ENCODE measurements around the gene DTD2.
A peak's percentile ranks its signal among the peaks of the same experiment; 100 is the strongest.
"Not testable (repeated sequence)": the region's sequence is repeated elsewhere in the genome, so short reads cannot be mapped to it uniquely, and the experiment has no call there.

Gene DTD2

DNA sequence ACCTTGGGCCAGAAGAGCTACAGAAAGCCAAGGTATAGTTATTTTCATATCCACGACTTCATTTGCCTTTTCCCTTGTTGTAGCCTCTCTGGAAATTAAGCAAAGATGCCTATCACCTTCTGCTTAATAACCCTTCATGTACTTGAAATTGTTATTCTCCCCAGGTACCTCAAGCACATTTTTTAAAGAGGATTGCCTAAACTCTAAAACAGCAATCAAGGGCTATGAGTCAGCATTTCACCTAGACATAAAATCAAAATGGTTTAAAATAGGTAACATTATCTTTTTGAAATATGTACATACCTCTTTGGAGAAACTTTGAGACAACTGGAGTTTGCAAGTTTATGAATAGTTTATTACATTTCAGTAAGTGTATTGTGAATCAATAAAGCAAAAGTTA, 11.6 kb downstream of the DTD2 start:
- no peak overlapping the region for H3K4me3 ChIP-seq
- H3K27ac ChIP-seq, result no peak overlapping the region

DNA sequence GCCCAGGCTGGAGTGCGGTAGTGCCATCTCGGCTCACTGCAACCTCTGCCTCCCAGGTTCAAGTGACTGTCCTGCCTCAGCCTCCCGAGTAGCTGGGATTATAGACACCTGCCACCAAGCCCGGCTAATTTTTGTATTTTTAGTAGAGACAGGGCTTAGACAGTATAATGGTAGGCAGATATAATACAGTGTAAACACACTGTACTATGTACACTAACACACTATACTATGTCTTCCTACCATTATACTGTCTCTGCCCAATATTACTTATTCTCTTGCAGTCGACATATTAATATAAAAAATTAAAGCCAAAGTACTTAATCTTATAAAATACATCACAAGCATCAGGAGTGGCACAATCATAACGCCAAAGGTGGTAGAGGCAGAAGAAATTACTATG, 15.0 kb downstream of the DTD2 start:
- Histone ChIP-seq H3K4me3 (no peak overlapping the region), H3K27ac (no peak overlapping the region)

DNA sequence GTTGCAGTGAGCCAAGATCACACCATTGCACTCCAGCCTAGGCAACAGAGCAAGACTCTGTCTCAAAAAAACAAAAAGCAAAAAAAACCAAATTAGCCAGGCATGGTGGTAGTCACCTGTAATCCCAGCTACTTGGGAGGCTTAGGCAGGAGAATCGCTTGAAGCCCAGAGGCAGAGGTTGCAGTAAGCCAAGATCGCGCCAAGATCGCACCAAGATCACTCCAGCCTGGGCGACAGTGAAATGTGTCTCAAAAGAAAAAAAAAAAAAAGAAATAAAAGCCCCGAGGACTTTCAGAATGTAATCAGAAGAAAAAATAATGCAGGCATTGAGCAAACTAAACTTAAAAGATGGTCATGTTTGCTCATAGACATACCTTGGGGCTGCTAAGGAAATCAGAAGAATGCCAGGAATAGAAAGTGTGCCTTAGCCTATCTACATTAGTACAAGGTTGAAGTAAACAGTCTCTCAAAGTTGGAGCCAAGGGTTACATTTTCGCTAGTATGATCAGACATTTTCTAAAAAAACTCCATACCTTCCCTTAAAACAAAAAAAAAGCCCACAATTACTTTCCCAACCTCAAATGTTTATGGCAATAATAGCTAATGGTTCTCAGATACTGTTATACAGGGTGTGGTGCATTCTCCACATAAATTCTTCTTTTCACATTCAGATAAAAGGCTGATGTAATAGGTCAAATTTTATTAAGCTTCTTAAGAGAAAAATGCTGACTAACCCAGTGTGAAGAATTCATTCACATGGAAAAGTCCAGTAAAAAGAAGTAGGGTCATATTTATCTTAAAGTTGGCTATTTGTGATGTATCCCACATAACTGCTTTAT, 15.8 kb downstream of the DTD2 start:
- H3K27ac ChIP-seq, result peak overlapping the region in 3 of 21 experiments; percentile 10 to 47 (median 14)
- no peak overlapping the region for H3K4me3 ChIP-seq

DNA sequence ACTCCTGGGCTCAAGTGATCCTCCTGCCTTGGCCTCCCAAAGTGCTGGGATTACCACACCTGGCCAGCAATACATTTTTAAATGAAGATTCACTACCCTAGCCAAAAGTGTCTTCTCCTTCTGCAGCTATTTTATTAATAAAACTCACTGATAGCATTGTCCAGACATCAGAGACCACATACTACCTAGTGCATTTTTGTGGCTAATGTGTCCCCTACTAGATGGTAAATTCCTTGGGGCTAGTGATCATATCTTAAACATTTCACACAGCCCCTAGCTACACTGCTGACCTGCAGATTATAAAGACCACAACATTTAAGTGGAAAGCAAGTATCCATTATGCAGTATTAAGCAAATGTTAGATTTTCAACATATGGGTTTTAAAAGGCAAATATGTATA, 17.0 kb downstream of the DTD2 start:
- no peak overlapping the region for H3K27ac ChIP-seq
- H3K4me3 ChIP-seq, result no peak overlapping the region

DNA sequence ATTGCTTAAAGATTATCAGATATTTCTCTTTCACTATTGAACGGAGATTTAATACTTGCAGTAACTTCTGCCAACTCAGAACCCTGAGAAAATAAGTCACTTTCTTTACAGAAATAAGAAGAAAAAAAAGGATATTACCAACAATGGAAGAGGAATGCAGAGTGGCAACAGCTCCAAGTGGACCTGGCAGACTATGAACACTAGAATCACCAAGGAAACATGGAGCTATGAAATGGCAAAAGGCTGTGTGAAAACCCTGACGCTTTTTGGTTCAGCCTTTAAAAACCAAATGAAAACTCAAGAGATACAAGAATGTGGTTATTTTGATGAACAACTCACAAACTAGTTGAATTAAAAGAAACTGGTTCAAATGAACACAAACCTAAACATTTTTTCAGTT, 17.7 kb downstream of the DTD2 start:
- H3K27ac ChIP-seq, result no peak overlapping the region
- H3K4me3 ChIP-seq, result no peak overlapping the region

DNA sequence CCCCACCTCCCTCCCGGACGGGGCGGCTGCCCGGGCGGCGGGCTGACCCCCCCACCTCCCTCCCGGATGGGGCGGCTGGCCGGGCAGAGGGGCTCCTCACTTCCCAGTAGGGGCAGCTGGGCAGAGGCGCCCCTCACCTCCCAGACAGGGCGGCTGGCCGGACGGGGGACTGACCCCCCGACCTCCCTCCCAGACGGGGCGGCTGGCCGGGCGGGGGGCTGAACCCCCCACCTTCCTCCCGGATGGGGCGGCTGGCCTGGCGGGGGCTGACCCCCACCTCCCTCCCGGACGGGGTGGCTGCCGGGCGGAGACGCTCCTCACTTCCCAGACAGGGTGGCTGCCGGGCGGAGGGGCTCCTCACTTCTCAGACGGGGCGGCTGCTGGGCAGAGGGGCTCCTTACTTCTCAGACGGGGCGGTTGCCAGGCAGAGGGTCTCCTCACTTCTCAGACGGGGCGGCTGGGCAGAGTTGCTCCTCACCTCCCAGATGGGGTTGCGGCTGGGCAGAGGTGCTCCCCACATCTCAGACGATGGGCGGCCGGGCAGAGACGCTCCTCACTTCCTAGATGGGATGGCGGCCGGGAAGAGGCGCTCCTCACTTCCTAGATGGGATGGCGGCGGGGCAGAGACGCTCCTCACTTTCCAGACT, 20.1 kb downstream of the DTD2 start:
- H3K27ac ChIP-seq, H3K4me3 ChIP-seq: not testable (repeated sequence)

DNA sequence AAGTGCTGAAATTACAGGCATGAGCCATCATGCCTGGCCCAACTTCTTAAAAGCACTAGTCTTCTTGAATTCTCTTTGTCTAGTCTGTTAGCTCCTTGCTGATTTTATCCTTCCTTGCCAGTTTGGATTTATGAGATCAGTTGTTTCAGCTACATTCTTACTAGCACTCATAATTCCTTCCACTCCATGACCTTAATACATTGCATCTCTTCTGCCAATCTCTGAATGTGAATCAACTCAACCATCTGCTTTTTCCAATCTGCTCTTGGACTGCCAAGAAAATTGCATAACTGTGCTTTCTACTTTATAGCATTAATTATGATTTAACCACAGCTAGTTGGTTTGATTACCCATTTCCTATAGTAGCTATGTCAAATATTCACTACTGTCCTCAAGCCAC, 22.0 kb downstream of the DTD2 start:
- Histone ChIP-seq H3K4me3 (no peak overlapping the region), H3K27ac (peak overlapping the region in 3 of 21 experiments; percentile 29 to 65 (median 41))

DNA sequence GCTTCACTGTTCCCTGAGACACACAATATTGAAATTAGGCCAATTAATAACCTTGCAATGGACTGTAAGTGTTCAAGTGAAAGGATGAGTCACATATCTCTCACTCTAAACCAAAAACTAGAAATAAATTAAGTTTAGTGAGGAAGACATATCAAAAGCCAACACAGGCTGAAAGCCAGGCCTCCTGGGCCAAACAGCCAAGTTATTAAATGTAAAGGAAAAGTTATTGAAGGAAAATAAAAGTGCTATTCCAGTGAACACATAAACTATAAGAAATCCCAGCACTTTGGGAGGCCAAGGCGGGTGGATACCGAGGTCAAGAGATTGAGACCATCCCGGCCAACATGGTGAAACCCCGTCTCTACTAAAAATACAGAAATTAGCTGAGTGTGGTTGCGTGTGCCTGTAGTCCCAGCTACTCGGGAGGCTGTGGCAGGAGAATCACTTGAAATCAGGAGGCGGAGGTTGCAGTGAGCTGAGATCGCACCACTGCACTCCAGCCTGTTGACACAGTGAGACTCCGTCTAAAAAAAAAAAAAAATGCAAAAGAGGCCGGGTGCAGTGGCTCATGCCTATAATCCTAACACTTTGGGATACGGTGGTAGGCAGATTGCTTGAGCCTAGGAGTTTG, 26.6 kb downstream of the DTD2 start:
- Histone ChIP-seq H3K4me3 (no peak overlapping the region), H3K27ac (no peak overlapping the region)

DNA sequence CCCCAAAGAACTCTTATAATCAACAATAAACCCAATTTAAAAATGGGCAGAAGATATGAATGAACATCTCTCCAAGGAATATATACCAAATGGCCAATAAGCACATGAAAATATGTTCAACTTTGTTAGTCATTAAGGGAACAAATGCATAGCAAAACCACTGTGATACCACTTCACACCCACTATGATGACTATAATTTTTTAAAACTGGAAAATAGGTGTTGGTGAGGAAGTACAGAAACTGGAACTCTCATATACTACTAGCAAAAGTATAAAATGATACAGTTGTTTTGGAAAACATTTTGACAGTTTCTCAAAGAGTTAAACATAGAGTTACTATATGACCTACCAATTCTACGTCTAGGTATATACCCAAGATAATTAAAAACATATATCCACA, 27.5 kb downstream of the DTD2 start:
- H3K4me3 ChIP-seq, result no peak overlapping the region
- H3K27ac ChIP-seq, result no peak overlapping the region

DNA sequence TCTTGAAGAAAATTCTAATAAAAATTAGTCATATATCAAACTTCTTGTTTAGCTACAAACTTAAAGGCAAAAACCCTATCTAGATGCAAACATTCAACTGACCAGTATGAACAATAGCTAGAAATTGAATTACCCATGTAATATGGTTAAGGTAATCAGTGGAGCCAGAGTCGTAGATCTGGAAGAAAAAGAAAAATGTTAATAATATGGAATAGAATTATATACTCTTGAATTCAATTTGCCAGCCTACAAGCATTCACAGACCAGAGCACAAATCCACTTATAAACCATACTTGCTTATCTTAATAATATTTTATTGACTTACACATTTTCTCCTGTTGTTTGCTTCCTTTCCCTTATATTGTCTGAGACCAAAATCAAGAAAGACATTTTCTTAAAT, 29.3 kb downstream of the DTD2 start:
- no peak overlapping the region for H3K27ac ChIP-seq
- H3K4me3 ChIP-seq, result no peak overlapping the region

DNA sequence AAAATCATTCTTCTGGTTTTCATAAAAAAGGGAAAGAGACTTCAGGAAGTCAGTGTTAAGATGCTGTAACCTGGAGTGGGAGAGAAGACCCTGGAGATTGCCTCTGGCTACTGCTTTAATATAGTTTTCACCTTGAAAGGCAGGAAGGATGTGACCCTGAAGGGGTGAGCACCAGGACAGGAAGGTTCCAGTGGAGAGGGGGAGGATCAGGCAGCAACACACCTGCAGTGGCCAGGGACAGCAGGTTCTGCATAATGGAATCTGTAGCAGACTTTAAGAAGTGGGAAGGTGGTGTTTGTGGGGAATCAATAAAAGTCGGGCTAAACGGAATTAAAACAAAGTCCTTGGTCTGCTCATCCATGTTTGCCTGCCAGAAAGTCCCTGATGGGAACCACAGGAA, 30.6 kb downstream of the DTD2 start:
- Histone ChIP-seq H3K27ac (no peak overlapping the region), H3K4me3 (no peak overlapping the region)

DNA sequence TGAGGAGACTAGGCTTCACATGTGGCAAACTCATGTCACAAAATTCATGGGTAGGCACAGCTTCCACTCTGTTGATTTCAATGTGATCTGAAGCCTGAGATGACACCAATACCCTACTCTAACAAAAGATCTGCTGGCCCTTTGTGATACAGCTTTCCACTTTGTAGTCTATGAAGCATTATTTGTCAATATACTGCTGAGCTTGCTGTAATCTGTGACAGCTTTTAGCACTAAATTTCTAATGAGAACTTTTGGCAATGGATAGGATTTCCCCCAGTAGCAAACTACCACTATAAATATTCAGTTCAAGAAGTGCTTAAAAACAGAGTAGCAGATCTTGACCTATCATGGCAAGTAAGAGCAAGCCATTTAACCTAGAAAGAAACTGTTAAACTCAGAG, 31.4 kb downstream of the DTD2 start:
- Histone ChIP-seq H3K4me3 (no peak overlapping the region), H3K27ac (no peak overlapping the region)

DNA sequence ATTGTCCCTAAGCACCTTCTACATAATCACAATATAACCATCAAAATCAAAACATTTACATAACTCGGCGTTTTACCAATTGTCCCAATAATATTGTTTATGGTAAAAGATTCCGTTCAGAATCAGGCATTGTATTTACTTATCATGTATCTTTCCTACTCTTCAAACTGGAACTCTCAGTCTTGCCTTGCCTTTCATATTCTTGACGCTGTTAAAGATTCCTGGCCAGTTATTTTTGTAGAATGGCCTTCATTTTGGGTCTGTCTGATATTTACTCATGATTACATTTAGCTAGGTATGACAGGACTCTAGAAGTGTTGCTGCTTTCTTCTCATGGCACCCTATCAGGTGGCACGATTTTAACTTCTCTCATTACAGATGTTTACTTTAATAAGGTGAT, 36.1 kb downstream of the DTD2 start:
- peak overlapping the region in 9 of 21 experiments; percentile 79 to 90 (median 83) for H3K27ac ChIP-seq
- H3K4me3 ChIP-seq, result peak overlapping the region in 2 of 7 experiments; percentile 79 to 93

DNA sequence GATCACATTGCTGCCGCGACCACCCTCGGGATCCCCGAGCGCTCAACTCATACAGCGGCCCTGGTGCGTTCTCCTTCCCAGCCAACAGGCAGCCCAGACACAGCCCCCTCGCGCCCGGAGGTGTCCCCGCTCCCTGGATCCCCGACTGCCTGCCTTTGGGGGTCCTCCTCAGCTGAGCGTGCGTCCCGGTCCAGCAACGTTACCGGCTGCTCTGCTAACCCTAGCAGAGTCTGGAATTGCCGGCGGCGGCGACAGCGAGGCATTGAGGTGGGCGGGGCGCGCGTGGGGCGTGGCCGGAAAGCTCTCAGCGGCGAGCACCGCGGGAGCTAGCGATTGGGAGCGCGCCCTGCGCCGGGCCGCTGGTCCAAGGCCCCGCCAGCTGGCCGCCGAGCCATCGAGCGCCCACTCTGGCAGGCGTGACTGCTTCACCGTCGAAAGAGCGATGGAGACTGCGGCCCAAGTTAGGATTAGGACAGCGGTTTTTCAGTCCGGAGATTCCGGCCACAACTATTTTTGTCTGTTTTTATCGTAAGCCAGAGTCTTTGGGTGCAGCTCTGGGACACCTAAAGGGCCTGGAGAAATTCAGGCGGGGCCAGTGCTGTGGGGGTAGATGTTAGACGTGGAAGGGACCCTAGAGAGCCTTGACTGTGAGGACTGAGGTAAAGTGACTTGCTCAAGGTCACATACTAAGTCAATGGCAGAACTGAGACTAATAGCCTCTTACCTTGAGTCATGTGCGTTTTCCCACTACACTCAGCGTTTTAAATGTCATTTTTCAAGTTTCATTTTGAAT, 36.8 kb downstream of the DTD2 start, which contains the start of gene HEATR5A:
TSS of gene HEATR5A (minus strand) at position 232 of the 793 bp plus-strand sequence. CDS start 17,575 bp downstream, outside the sequence.
- Histone ChIP-seq H3K4me3 (peak within 1 kb of the TSS; percentile 72 to 98 (median 93)), H3K27ac (peak within 1 kb of the TSS; percentile 55 to 91 (median 86))

DNA sequence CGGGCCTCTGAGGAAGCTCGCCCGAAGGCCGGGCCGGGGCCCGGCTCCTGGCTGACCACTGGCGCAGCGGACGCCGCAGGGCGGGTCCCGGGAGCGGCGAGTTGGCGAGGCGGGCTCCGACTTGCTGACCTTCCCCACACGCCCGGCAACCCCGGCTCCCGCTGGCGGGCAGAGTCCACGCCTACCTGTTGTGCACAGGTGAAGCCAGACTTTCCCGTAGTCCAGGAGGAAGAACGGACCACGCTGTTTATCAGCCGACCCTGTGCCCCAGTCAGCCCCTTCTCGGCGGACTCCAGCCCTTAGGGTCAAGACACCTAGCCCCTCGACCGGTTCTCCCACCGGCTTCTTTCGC, 37.4 kb downstream of the DTD2 start:
- peak overlapping the region; percentile 55 to 91 (median 86) for H3K27ac ChIP-seq
- peak overlapping the region; percentile 72 to 98 (median 93) for H3K4me3 ChIP-seq

DNA sequence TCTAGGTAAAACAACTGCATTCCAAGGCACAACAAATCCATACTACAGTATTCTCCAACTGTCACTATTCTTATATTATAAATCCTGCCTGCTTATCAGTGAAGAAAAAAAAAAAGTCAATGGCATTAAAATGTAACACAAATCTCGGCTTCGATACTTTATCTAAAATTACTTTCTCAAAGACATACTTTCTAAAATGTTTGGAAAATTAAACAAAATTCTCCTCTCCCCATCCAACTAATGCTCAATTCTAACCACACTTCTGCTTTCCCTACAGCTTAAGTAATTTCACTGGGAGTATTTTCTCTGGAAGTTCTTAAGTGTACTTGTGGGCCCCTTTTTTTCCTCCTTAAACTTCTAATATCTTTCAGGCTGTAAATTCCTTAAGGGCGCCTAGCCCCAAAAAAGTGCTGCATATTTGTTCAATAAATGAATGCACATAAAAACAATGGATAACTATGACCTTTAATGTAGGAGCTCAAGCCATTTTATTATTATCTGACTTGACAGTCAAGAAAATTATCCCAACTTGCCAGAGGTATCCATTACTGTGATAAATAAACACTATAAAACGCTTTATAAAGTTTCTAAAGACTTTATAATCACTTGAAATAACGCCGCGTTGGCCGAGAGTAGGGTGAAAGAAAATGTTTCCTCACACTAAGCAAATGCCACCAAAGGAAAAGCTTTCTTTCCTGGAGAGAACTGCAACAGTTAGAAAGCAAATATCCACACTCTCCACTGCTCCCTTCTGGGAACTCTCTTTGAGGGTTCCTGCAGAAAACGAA, 37.9 kb downstream of the DTD2 start:
- Histone ChIP-seq H3K4me3 (peak overlapping the region; percentile 72 to 98 (median 93)), H3K27ac (peak overlapping the region in 20 of 21 experiments; percentile 67 to 91 (median 86))

DNA sequence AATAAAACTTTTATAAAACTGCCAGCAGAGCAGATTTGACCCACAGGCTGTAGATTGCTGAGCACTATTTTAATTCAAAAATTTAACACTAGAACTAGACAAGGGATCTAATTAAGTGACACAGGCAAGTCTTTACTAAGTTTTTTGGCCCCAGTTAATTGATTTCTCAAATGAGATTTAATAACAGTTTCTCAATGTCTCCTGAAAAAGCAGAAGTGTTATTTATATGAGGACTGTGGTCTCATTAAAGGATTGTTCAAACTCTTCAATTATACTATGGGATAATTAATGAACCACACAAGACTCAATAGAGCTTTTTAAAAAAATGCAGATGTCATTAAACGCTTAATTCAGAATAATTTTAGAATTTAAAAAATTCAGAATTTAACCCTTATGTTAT, 38.9 kb downstream of the DTD2 start:
- Histone ChIP-seq H3K4me3 (no peak overlapping the region), H3K27ac (no peak overlapping the region)

DNA sequence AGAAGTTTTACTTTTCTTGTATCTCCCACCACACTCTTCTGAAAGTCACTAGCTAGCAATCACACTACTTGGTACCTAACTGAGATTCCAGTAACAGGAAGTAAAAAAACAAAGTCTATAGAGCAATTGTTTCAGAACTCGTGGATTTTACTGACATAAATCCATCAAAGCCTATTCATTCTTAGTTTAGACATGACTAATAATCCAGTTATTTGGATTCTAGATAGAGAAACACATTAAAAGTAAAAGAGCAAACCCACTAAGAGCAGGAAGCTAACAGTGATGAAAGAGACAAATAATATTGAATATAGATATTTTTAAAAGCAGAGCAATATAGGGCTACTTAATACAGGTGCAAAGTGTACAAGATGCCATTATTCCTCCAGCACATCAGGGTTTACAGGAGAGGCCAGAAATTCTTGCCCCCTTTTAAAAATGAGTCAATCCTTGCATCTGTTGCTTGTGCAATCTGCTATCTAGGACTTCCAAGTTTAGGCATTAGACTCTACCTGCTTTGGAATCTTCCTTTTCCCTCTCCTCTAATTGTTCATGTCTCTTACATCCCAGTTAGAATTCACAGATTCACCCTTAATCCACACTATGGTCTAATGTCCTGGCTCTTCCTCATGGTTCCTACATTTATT, 43.0 kb downstream of the DTD2 start:
- H3K4me3 ChIP-seq, result no peak overlapping the region
- H3K27ac ChIP-seq, result peak overlapping the region in 1 of 21 experiments; percentile 8
